H1 (cell line): ENCODE results near the gene DLL1. TPM values are rescaled to one million over a fixed set of nuclear protein-coding genes. Genes with fewer than 3 reads are reported as not detected.

Experiments
- CTCF ChIA-PET: fragments of 300-600 bp; sonication (Branson Sonifier 250); formaldehyde crosslinking; loops from one replicate; lab custom pipeline; 2021; ENCODE audit not compliant: partially characterized antibody; lab: Charles Lee
- POLR2A ChIA-PET: fragments of 300-600 bp; sonication (Branson Sonifier 250); formaldehyde crosslinking; loops from one replicate; lab custom pipeline; 2021; ENCODE audit warnings: inconsistent platforms; ENCODE audit not compliant: partially characterized antibody; lab: Charles Lee
- DNase-seq, 2 experiments: peaks; one replicate each; pipeline versions ENCODE4 v3.0.0 to v3.0.0-alpha.2; 2010 to 2022; ENCODE audit warnings: low spot score in 2 of 2, low read depth in 1 of 2, mixed read lengths in 1 of 2
- FAIRE-seq: peaks from 2 replicates; lab custom pipeline; 2011; peaks lifted over from hg19 to GRCh38; lab: Jason Lieb, UNC
- H2AFZ ChIP-seq: 2 replicates; pipeline ENCODE4 v1.8.1; 2012; ENCODE audit warnings: low read length, inconsistent platforms
- H2AK5ac ChIP-seq: 2 replicates; pipeline ENCODE4 v1.6.1; 2013; ENCODE audit warnings: low read depth, low read length
- H2BK120ac ChIP-seq: replicated peaks from 2 replicates; pipeline ENCODE3; 2013; ENCODE audit warnings: low read depth, low read length, inconsistent platforms
- H2BK12ac ChIP-seq: 2 replicates; pipeline ENCODE4 v1.6.1; 2013; ENCODE audit warnings: low read depth, low read length
- H2BK15ac ChIP-seq: 2 replicates; pipeline ENCODE4 v1.6.1; 2013; ENCODE audit warnings: low read length
- H2BK20ac ChIP-seq: 2 replicates; pipeline ENCODE4 v1.6.1; 2013; ENCODE audit warnings: low read length
- H2BK5ac ChIP-seq: 2 replicates; pipeline ENCODE4 v1.6.1; 2013; ENCODE audit warnings: low read depth, low read length
- H3K14ac ChIP-seq: 2 replicates; pipeline ENCODE4 v1.6.1; 2013; ENCODE audit warnings: inconsistent platforms; ENCODE audit not compliant: insufficient read length
- H3K18ac ChIP-seq: 2 replicates; pipeline ENCODE4 v1.6.1; 2013; ENCODE audit warnings: low read length; ENCODE audit errors: extremely low read depth
- H3K23ac ChIP-seq: 2 replicates; pipeline ENCODE4 v1.6.1; 2013; ENCODE audit warnings: inconsistent platforms; ENCODE audit not compliant: insufficient read length
- H3K23me2 ChIP-seq: 2 replicates; pipeline ENCODE4 v1.6.1; 2013; ENCODE audit warnings: low read depth, low read length
- H3K27ac ChIP-seq: 2 replicates; pipeline ENCODE4 v1.6.1; 2011; ENCODE audit warnings: low read depth, low read length, inconsistent platforms
- H3K27me3 ChIP-seq, 4 experiments: replicated peaks in 1 of 4; 1 replicate in 1 of 4; 2 replicates in 3 of 4; pipeline versions ENCODE4 v1.6.1 to v1.8.1; 2011 to 2013; ENCODE audit warnings: low read length in 3 of 4, mild to moderate bottlenecking in 3 of 4, inconsistent platforms in 2 of 4, mixed read lengths in 2 of 4, moderate library complexity in 1 of 4; ENCODE audit not compliant: control insufficient read depth in 3 of 4, insufficient read depth in 3 of 4; ENCODE audit errors: extremely low read depth in 1 of 4
- H3K36me3 ChIP-seq, 4 experiments: 2 replicates each; pipeline versions ENCODE4 v1.6.1 to v1.8.1; 2011 to 2013; ENCODE audit warnings: mild to moderate bottlenecking in 4 of 4, low read length in 3 of 4, moderate library complexity in 2 of 4, control low read depth in 1 of 4, inconsistent platforms in 1 of 4; ENCODE audit not compliant: insufficient read depth in 4 of 4, control insufficient read depth in 2 of 4
- H3K4ac ChIP-seq: replicated peaks from 2 replicates; pipeline ENCODE3; 2013; ENCODE audit warnings: low read length, low read depth, mixed read lengths, inconsistent platforms; ENCODE audit not compliant: insufficient read length
- H3K4me1 ChIP-seq, 4 experiments: replicated peaks in 1 of 4; 1 replicate in 1 of 4; 2 replicates in 3 of 4; pipeline versions ENCODE4 v1.6.1 to v1.8.1; 2011 to 2013; ENCODE audit warnings: low read length in 3 of 4, inconsistent platforms in 2 of 4, mixed read lengths in 1 of 4; ENCODE audit not compliant: insufficient read depth in 4 of 4, control insufficient read depth in 3 of 4
- H3K4me2 ChIP-seq, 2 experiments: 2 replicates each; pipeline versions ENCODE4 v1.6.1 to v1.8.1; 2011 to 2013; ENCODE audit warnings: low read depth in 2 of 2, low read length in 2 of 2, control low read depth in 1 of 2, inconsistent platforms in 1 of 2, mild to moderate bottlenecking in 1 of 2; ENCODE audit not compliant: insufficient read depth in 1 of 2
- H3K4me3 ChIP-seq, 4 experiments: fragments of 200-600, 300-600 bp in 1 of 4; sonication (generic), shearing (Covaris generic), sonication (Bioruptor Twin) in 1 of 4; 2 replicates each; pipeline versions ENCODE4 v1.5.1 to v1.8.1; 2011 to 2016; ENCODE audit warnings: low read length in 4 of 4, low read depth in 3 of 4, control low read depth in 2 of 4, inconsistent platforms in 2 of 4, mild to moderate bottlenecking in 2 of 4, mixed read lengths in 1 of 4, moderate library complexity in 1 of 4; ENCODE audit not compliant: insufficient read depth in 2 of 4; ENCODE audit errors: extremely low read depth in 1 of 4
- H3K56ac ChIP-seq: replicated peaks from 2 replicates; pipeline ENCODE3; 2013; ENCODE audit warnings: low read depth, mild to moderate bottlenecking, mixed read lengths, low read length, inconsistent platforms; ENCODE audit not compliant: insufficient read length
- H3K79me1 ChIP-seq: 2 replicates; pipeline ENCODE4 v1.6.1; 2013; ENCODE audit warnings: low read depth, low read length, control low read depth
- H3K79me2 ChIP-seq, 2 experiments: 2 replicates each; pipeline versions ENCODE4 v1.6.1 to v1.8.1; 2012 to 2013; ENCODE audit warnings: low read length in 2 of 2, mild to moderate bottlenecking in 2 of 2, inconsistent platforms in 1 of 2; ENCODE audit not compliant: insufficient read depth in 2 of 2, control insufficient read depth in 1 of 2
- H3K9ac ChIP-seq, 4 experiments: replicated peaks in 1 of 4; 1 replicate in 1 of 4; 2 replicates in 3 of 4; pipeline versions ENCODE4 v1.6.1 to v1.8.1; 2011 to 2013; ENCODE audit warnings: low read depth in 3 of 4, low read length in 3 of 4, control low read depth in 2 of 4, mild to moderate bottlenecking in 2 of 4, moderate library complexity in 2 of 4, inconsistent platforms in 1 of 4; ENCODE audit errors: extremely low read depth in 1 of 4
- H3K9me3 ChIP-seq, 2 experiments: 2 replicates each; pipeline versions ENCODE4 v1.6.1 to v1.8.1; 2012 to 2013; ENCODE audit warnings: mild to moderate bottlenecking in 2 of 2, moderate library complexity in 2 of 2, control low read depth in 1 of 2, inconsistent platforms in 1 of 2, low read depth in 1 of 2, low read length in 1 of 2, mixed read lengths in 1 of 2; ENCODE audit not compliant: insufficient read depth in 2 of 2
- H4K20me1 ChIP-seq, 2 experiments: replicated peaks in 1 of 2; 2 replicates each; pipeline versions ENCODE3 to v1.8.1; 2011 to 2013; ENCODE audit warnings: inconsistent platforms in 2 of 2, low read length in 2 of 2, mild to moderate bottlenecking in 1 of 2; ENCODE audit not compliant: insufficient read depth in 2 of 2, control insufficient read depth in 1 of 2
- H4K5ac ChIP-seq: 2 replicates; pipeline ENCODE4 v1.6.1; 2013; ENCODE audit warnings: low read length, low read depth, mixed read lengths, inconsistent platforms; ENCODE audit not compliant: insufficient read length
- H4K8ac ChIP-seq: 2 replicates; pipeline ENCODE4 v1.8.0; 2013; ENCODE audit warnings: mild to moderate bottlenecking, moderate library complexity, low read length, inconsistent platforms; ENCODE audit not compliant: insufficient read depth; ENCODE audit errors: extremely low read depth
- H4K91ac ChIP-seq: replicated peaks from 2 replicates; pipeline ENCODE3; 2013; ENCODE audit warnings: low read length, mixed read lengths, inconsistent platforms; ENCODE audit not compliant: insufficient read length
- BACH1 ChIP-seq: IDR thresholded peaks from 2 replicates; pipeline ENCODE4 v1.6.1; 2012; ENCODE audit warnings: low read length, improper control_type of control experiment
- BRCA1 ChIP-seq: IDR thresholded peaks from 2 replicates; pipeline ENCODE4 v1.6.1; 2012; ENCODE audit warnings: low read depth, low read length, improper control_type of control experiment
- CEBPB ChIP-seq: IDR thresholded peaks from 2 replicates; pipeline ENCODE4 v1.6.1; 2012; ENCODE audit warnings: low read depth, low read length
- EP300 ChIP-seq, 2 experiments: IDR thresholded peaks; 1 replicate in 1 of 2; 2 replicates in 1 of 2; pipeline ENCODE4 v1.6.1; 2011 to 2012; ENCODE audit warnings: low read depth in 2 of 2, low read length in 2 of 2, mild to moderate bottlenecking in 2 of 2, borderline replicate concordance in 1 of 2, inconsistent platforms in 1 of 2, moderate library complexity in 1 of 2
- FOSL1 ChIP-seq: IDR thresholded peaks from 2 replicates; pipeline ENCODE4 v1.6.1; 2011; ENCODE audit warnings: mild to moderate bottlenecking, low read depth, low read length, moderate library complexity; ENCODE audit not compliant: insufficient read depth
- NRF1 ChIP-seq: IDR thresholded peaks from 2 replicates; pipeline ENCODE4 v1.6.1; 2011; ENCODE audit warnings: mild to moderate bottlenecking, low read depth, low read length, improper control_type of control experiment
- POLR2AphosphoS5 ChIP-seq: IDR thresholded peaks from 2 replicates; pipeline ENCODE4 v1.6.1; 2011; ENCODE audit warnings: low read depth, low read length
- RBBP5 ChIP-seq: IDR thresholded peaks from 2 replicates; pipeline ENCODE4 v1.7.1; 2012; ENCODE audit warnings: low read depth, mild to moderate bottlenecking, inconsistent platforms, low read length, moderate library complexity, borderline replicate concordance
- SP2 ChIP-seq: IDR thresholded peaks from 2 replicates; pipeline ENCODE4 v1.6.1; 2012; ENCODE audit warnings: mild to moderate bottlenecking, low read length, inconsistent platforms
- SUZ12 ChIP-seq: fragments of 200-600 bp; sonication (generic); IDR thresholded peaks from 2 replicates; pipeline ENCODE4 v1.6.1; 2012; ENCODE audit warnings: mild to moderate bottlenecking, inconsistent platforms, low read length, moderate library complexity, mixed read lengths
- TBP ChIP-seq: IDR thresholded peaks from 2 replicates; pipeline ENCODE4 v1.6.1; 2011; ENCODE audit warnings: low read depth, low read length, improper control_type of control experiment
- WGBS, 2 experiments: shearing (Covaris generic) in 1 of 2; methylation state at CpG; one replicate each; pipeline versions ENCODE4 v1.1.6 to v1.1.7; 2013 to 2015; ENCODE audit warnings: low lambda C conversion rate in 2 of 2, mixed read lengths in 2 of 2, inconsistent platforms in 1 of 2, low coverage in 1 of 2, missing lambda C conversion rate in 1 of 2; ENCODE audit not compliant: insufficient replicate concordance in 2 of 2, insufficient coverage in 1 of 2, insufficient read length in 1 of 2; ENCODE audit errors: extremely low coverage in 1 of 2, missing lambda C conversion rate in 1 of 2; 5-methylcytosine and 5-hydroxymethylcytosine counted together
- polyA plus RNA-seq, 7 experiments: library from polyadenylated mRNA; depleted of rRNA in 3 of 7; stranded (reverse) in 5 of 7; unstranded in 2 of 7; fragments of >200 nt in 5 of 7; fragments of 200-250 nt in 2 of 7; gene quantifications; 1 replicate in 5 of 7; 2 replicates in 1 of 7; 4 replicates in 1 of 7; pipeline versions ENCODE4 v1.2.1 to v1.2.3, GENCODE V29; 2011 to 2013; ENCODE audit warnings: missing spikeins in 2 of 7, mixed read lengths in 2 of 7
- total RNA-seq: library from RNA; stranded (reverse); fragmentation: NEBNext Ultra II Directional; extraction: Animal tissue kit (Norgen Biotek cat#: 25700); gene quantifications from 2 replicates; pipeline ENCODE4 v1.2.1, GENCODE V29; 2021
- TF ChIP-seq, protein P1 (sequence below): IDR thresholded peaks from 2 replicates; pipeline ENCODE4 v1.6.1; 2011; ENCODE audit warnings: low read depth, mild to moderate bottlenecking, low read length; ENCODE audit not compliant: insufficient read depth

Gene DLL1
- total and polyA plus RNA-seq, 2 of the 8 experiments (the other 6 are each of a cell fraction or from before 2014, with no cell fraction given), result 1.7 to 3.8 TPM

DNA sequence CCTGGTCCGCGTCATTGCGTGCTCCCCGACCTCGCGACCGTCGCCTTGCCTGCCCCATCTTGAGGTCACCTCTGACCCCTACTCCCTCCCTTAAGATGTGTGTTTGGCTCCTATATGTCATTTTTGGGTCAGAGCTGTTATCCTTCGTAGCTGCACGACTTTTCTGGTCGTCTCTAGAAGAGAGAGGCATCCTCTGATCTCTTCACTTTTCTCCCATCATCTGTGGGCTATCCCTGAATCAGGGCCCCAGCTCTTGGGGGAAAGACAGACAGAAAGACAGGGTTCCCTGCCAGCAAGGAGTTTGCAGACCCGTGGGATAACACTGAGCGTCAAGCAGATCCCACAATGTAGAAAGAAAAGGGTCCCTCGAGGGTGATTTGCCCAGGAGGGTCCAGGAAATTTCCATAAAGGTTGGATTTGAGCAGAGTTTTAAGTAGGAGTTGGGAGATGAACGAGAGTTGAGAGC is 16.2 kb upstream of the DLL1 start:
- Histone ChIP-seq H3K27me3 (peaks cover 0 to 28% (median 18%) of the 10 kb centered on the region in 4 experiments; a peak in 6 of 7 replicates), H2BK5ac (peak overlapping the region; percentile 47; the same call in 1 of the 2 replicates), H3K4me3 (peak overlapping the region; percentile 55 to 72 (median 64)), H2AFZ (peak overlapping the region; percentile 12; the same call in 1 of the 2 replicates), H4K5ac (no peak overlapping the region), H3K9ac (peak overlapping the region in 2 of 4 experiments; percentile 48 to 66; a peak in 2 of 7 replicates), H3K18ac (peak overlapping the region; percentile 36; the same call in 1 of the 2 replicates), H3K23me2 (peaks cover 16% of the 10 kb centered on the region; the same call in 1 of the 2 replicates), H3K4me2 (peak overlapping the region; percentile 90 to 93), H3K27ac (no peak overlapping the region), H3K4me1 (peaks cover 0 to 9% (median 0%) of the 10 kb centered on the region in 4 experiments; a peak in 3 of 7 replicates), H2BK15ac (0 out of 2 replicates have a peak overlapping the region, but pooled peaks have one; percentile 37), H2BK12ac (peak overlapping the region; percentile 68; the same call in 1 of the 2 replicates), H3K4ac (peak overlapping the region; percentile 83), H4K91ac (peak overlapping the region; percentile 76), H3K14ac (no peak overlapping the region), H2BK20ac (no peak overlapping the region), H2BK120ac (no peak overlapping the region), H3K9me3 (peaks cover 16 to 20% of the 10 kb centered on the region in 2 experiments), H4K20me1 (peaks cover 0 to 2% of the 10 kb centered on the region in 2 experiments), H2AK5ac (no peak overlapping the region), H3K79me2 (peaks cover 0 to 27% of the 10 kb centered on the region in 2 experiments; a peak in 2 of 4 replicates), H3K79me1 (no peaks in the 10 kb centered on the region; the same call in 1 of the 2 replicates), H3K56ac (no peak overlapping the region), H3K23ac (no peak overlapping the region), H3K36me3 (peaks cover 0 to 9% (median 3%) of the 10 kb centered on the region in 4 experiments; a peak in 2 of 8 replicates), H4K8ac (peak overlapping the region; percentile 93)
- no peak for FAIRE-seq
- POLR2A ChIA-PET, result interaction anchor here (1.1 to 2.2 kb wide), 3 partner anchors 9 to 15 kb away, joined by 3 to 8 read pairs (median 6); no protein-coding TSS in a partner anchor
- CTCF ChIA-PET, result interaction anchor here (1.0 kb wide), 1 partner anchor 28 kb away, joined by 3 read pairs; no protein-coding TSS in a partner anchor
- no peak for TF ChIP-seq POLR2AphosphoS5
- TF ChIP-seq SUZ12, result no peak
- no peak for TF ChIP-seq FOSL1
- no peak for TF ChIP-seq EP300 (IDR thresholded peaks at IDR 0.05; ENCODE audit: borderline replicate concordance in 1 of 2, low read depth in 2 of 2, low read length in 2 of 2)
- no peak for TF ChIP-seq BRCA1
- no peak for TF ChIP-seq TBP
- TF ChIP-seq CEBPB, result no peak
- TF ChIP-seq BACH1, result no peak
- TF ChIP-seq SP2, result no peak
- no peak for TF ChIP-seq NRF1
- TF ChIP-seq RBBP5, result no peak
- TF ChIP-seq, protein P1, sequence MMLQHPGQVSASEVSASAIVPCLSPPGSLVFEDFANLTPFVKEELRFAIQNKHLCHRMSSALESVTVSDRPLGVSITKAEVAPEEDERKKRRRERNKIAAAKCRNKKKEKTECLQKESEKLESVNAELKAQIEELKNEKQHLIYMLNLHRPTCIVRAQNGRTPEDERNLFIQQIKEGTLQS, result no peak
- WGBS, 2 experiments, result 37% methylated on average over 15 of the region's 15 CpGs; no CpG with 5 or more reads in 1 of the 2 experiments
- no peak for DNase-seq
